Uterus (tissue), 2 donors: Measurements from ENCODE around the gene RHOT1.

Experiments
- CTCF ChIP-seq, 4 experiments: fragments of 200-600 bp in 2 of 4; fragments of 450-650 bp in 2 of 4; sonication (generic) in 2 of 4; IDR thresholded peaks; one replicate each; pipeline ENCODE4 v1.5.1; 2016 to 2019; ENCODE audit warnings: antibody characterized with exemption in 4 of 4, mild to moderate bottlenecking in 2 of 4, moderate library complexity in 1 of 4
- POLR2A ChIP-seq, 2 donors: fragments of 450-650 bp; IDR thresholded peaks; one replicate each; pipeline ENCODE4 v1.6.1; 2016; ENCODE audit warnings: antibody characterized with exemption in 2 of 2, mild to moderate bottlenecking in 1 of 2, moderate library complexity in 1 of 2

DNA sequence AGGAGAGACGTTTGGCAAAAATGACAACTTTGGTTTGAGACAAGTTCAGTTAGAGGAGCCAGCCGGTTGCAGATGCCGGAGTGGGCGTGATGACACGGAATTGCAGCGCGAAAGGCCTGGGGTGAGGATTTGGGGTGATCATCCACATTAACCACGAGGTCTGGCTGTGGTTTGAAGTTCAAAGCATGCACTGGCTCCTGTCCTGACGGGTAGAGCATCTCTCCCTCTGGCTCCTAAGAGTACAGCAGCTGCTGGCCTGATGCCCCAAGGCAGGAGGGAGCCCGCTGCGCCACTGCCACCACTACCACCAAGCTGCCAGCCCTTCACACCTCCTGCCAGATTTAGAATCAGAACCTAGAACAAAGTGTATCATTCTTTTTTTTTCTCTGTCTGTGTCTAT, 127.1 kb downstream of the RHOT1 start:
- TF ChIP-seq POLR2A (IDR thresholded peaks at IDR 0.05) (no peak), CTCF (IDR thresholded peaks at IDR 0.05) (no peak)
